ENCODE results near the gene TAS1R3. TPM values are rescaled to one million over a fixed set of nuclear protein-coding genes. Genes with fewer than 3 reads are reported as not detected.

TAS1R3 gene
- total RNA-seq, 1 experiment from 2014 or later, result 0.07 TPM

DNA sequence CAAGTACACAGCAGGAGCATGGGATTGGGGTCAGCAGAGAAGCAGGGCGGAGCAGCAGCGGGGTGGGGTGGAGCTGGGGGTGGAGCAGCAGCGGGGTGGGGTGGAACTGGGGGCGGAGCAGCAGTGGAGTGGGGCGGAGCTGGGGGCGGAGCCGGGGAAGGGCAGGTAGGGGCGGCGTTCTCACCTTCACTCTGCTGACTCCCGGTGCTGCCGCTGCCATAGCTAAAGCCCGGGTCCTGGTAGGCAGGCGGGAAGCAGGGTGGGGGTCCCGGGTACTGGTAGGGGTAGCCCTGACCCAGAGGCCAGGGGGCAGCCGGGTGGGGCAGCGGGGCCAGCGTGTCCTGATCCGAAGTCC, 6.7 kb downstream of the TAS1R3 start:
- DNase-seq (ENCODE audit: low read depth, low spot score), result peak; percentile 32
- no peak for TF ChIP-seq FOSL1 (IDR thresholded peaks at IDR 0.05; ENCODE audit: low read depth)
- intact Hi-C loops (cut with micrococcal nuclease), result no loop called here
- ChIA-PET POLR2A (interaction anchor here (0.6 to 1.4 kb wide), 3 partner anchors 10 to 55 kb away, joined by 3 to 4 read pairs (median 4); no protein-coding TSS in a partner anchor), CTCF (no interaction called here), RAD21 (ENCODE audit: low non-redundant PET in 1 of 2, low total read pairs in 2 of 2, uncharacterized antibody in 2 of 2, unreplicated experiment in 2 of 2) (no interaction called here)
- Histone ChIP-seq H2AFZ (ENCODE audit: low read depth, low read length, poor library complexity, severe bottlenecking) (no peak overlapping the region), H3K4me2 (ENCODE audit: low read length) (peak overlapping the region; percentile 33; the same call in 1 of the 2 replicates), H3K9me2 (ENCODE audit: insufficient read depth) (no peaks in the 10 kb centered on the region), H3K4me1 (ENCODE audit: control insufficient read depth in 1 of 2, insufficient read depth in 2 of 2, low read length in 2 of 2) (peaks cover 0 to 33% of the 10 kb centered on the region in 2 experiments; a peak in 3 of 4 replicates), H3K27ac (ENCODE audit: low read depth, low read length) (peak overlapping the region; percentile 54; the same call in 1 of the 2 replicates), H4K20me1 (ENCODE audit: insufficient read depth) (peaks cover 4% of the 10 kb centered on the region; the same call in 1 of the 2 replicates), H3K9ac (ENCODE audit: low read length) (no peak overlapping the region), H3K27me3 (ENCODE audit: insufficient read depth, low read length) (no peaks in the 10 kb centered on the region), H3K36me3 (ENCODE audit: control insufficient read depth in 1 of 2, insufficient read depth in 2 of 2, low read length in 2 of 2) (peaks cover 7 to 40% of the 10 kb centered on the region in 2 experiments; a peak in 3 of 4 replicates), H3K9me3 (ENCODE audit: control insufficient read depth in 1 of 2, insufficient read depth in 1 of 2, low read depth in 1 of 2, low read length in 2 of 2) (no peaks in the 10 kb centered on the region), H3K4me3 (replicated peaks in 1 of 2; ENCODE audit: low read depth in 1 of 2, low read length in 2 of 2) (no peak overlapping the region), H3K79me2 (ENCODE audit: insufficient read depth, low read length) (peaks cover 31% of the 10 kb centered on the region)
- no TSS peak for BruUV-seq (replicated peaks)
- peak; percentile 81 for ATAC-seq

DNA sequence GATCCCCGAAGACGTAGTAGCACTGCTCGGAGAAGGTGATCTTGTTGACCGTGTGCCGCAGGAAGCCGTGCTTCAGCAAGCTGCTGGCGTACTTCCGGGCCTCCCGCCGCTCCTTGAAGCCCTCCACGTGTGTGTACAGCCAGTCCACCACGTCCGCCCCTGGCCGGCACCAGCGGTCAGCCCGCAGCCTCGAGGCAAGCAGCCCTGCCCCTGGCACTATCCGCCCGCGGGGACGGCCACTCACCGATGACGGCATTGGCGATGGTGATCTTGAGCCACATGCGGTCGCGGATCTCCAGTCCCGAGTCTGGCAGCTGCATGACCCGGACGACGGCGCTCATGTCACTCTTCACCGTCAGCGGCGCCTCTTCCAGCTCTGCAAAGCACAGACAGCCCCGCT, 7.2 kb downstream of the TAS1R3 start:
- TF ChIP-seq POLR2A (IDR thresholded peaks at IDR 0.05; ENCODE audit: borderline replicate concordance, extremely low read depth, insufficient read depth, insufficient read length), result no peak
- no peak for TF ChIP-seq CBX3 (IDR thresholded peaks at IDR 0.05; ENCODE audit: low read depth)
- no peak for TF ChIP-seq CEBPB (IDR thresholded peaks at IDR 0.05; ENCODE audit: low read depth)
- TF ChIP-seq, protein P1, sequence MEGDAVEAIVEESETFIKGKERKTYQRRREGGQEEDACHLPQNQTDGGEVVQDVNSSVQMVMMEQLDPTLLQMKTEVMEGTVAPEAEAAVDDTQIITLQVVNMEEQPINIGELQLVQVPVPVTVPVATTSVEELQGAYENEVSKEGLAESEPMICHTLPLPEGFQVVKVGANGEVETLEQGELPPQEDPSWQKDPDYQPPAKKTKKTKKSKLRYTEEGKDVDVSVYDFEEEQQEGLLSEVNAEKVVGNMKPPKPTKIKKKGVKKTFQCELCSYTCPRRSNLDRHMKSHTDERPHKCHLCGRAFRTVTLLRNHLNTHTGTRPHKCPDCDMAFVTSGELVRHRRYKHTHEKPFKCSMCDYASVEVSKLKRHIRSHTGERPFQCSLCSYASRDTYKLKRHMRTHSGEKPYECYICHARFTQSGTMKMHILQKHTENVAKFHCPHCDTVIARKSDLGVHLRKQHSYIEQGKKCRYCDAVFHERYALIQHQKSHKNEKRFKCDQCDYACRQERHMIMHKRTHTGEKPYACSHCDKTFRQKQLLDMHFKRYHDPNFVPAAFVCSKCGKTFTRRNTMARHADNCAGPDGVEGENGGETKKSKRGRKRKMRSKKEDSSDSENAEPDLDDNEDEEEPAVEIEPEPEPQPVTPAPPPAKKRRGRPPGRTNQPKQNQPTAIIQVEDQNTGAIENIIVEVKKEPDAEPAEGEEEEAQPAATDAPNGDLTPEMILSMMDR (IDR thresholded peaks at IDR 0.05 in 2 of 3, conservative IDR thresholded peaks at IDR 0.05 in 1 of 3; ENCODE audit: borderline replicate concordance in 1 of 3, insufficient read depth in 1 of 3, low read depth in 2 of 3, low read length in 2 of 3), result no peak
- TF ChIP-seq POLR2AphosphoS5 (IDR thresholded peaks at IDR 0.05; ENCODE audit: low read depth, low read length), result no peak
- no peak for TF ChIP-seq FOSL1 (IDR thresholded peaks at IDR 0.05; ENCODE audit: low read depth)
- no peak for TF ChIP-seq SIN3A (IDR thresholded peaks at IDR 0.05; ENCODE audit: low read depth)
- TF ChIP-seq JUND (IDR thresholded peaks at IDR 0.05), result no peak
- TF ChIP-seq, protein P2, sequence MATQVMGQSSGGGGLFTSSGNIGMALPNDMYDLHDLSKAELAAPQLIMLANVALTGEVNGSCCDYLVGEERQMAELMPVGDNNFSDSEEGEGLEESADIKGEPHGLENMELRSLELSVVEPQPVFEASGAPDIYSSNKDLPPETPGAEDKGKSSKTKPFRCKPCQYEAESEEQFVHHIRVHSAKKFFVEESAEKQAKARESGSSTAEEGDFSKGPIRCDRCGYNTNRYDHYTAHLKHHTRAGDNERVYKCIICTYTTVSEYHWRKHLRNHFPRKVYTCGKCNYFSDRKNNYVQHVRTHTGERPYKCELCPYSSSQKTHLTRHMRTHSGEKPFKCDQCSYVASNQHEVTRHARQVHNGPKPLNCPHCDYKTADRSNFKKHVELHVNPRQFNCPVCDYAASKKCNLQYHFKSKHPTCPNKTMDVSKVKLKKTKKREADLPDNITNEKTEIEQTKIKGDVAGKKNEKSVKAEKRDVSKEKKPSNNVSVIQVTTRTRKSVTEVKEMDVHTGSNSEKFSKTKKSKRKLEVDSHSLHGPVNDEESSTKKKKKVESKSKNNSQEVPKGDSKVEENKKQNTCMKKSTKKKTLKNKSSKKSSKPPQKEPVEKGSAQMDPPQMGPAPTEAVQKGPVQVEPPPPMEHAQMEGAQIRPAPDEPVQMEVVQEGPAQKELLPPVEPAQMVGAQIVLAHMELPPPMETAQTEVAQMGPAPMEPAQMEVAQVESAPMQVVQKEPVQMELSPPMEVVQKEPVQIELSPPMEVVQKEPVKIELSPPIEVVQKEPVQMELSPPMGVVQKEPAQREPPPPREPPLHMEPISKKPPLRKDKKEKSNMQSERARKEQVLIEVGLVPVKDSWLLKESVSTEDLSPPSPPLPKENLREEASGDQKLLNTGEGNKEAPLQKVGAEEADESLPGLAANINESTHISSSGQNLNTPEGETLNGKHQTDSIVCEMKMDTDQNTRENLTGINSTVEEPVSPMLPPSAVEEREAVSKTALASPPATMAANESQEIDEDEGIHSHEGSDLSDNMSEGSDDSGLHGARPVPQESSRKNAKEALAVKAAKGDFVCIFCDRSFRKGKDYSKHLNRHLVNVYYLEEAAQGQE (IDR thresholded peaks at IDR 0.05; ENCODE audit: low read depth), result no peak
- TF ChIP-seq, protein P3, sequence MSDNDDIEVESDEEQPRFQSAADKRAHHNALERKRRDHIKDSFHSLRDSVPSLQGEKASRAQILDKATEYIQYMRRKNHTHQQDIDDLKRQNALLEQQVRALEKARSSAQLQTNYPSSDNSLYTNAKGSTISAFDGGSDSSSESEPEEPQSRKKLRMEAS (IDR thresholded peaks at IDR 0.05), result no peak
- no peak overlapping the region; the same call in 1 of the 2 replicates for H3K27ac ChIP-seq (ENCODE audit: low read depth, low read length)
- H3K9me3 ChIP-seq (ENCODE audit: control insufficient read depth in 1 of 2, insufficient read depth in 1 of 2, low read depth in 1 of 2, low read length in 2 of 2), result no peaks in the 10 kb centered on the region
- no peaks in the 10 kb centered on the region for H3K9me2 ChIP-seq (ENCODE audit: insufficient read depth)
- POLR2A ChIA-PET, result interaction anchor here (0.6 to 1.4 kb wide), 3 partner anchors 10 to 56 kb away, joined by 3 to 4 read pairs (median 4); no protein-coding TSS in a partner anchor
- H3K4me2 ChIP-seq (ENCODE audit: low read length), result 0 out of 2 replicates have a peak overlapping the region, but pooled peaks have one; percentile 12
- peaks cover 4% of the 10 kb centered on the region; the same call in 1 of the 2 replicates for H4K20me1 ChIP-seq (ENCODE audit: insufficient read depth)
- H2AFZ ChIP-seq (ENCODE audit: low read depth, low read length, poor library complexity, severe bottlenecking), result no peak overlapping the region
- CTCF ChIA-PET, result no interaction called here
- peaks cover 7 to 40% of the 10 kb centered on the region in 2 experiments; a peak in 3 of 4 replicates for H3K36me3 ChIP-seq (ENCODE audit: control insufficient read depth in 1 of 2, insufficient read depth in 2 of 2, low read length in 2 of 2)
- intact Hi-C loops (cut with micrococcal nuclease), result no loop called here
- ATAC-seq (no peak), DNase-seq (ENCODE audit: low read depth, low spot score) (no peak)
- peaks cover 36% of the 10 kb centered on the region for H3K79me2 ChIP-seq (ENCODE audit: insufficient read depth, low read length)
- H3K9ac ChIP-seq (ENCODE audit: low read length), result no peak overlapping the region
- no peak overlapping the region for H3K4me3 ChIP-seq (replicated peaks in 1 of 2; ENCODE audit: low read depth in 1 of 2, low read length in 2 of 2)
- no peaks in the 10 kb centered on the region for H3K27me3 ChIP-seq (ENCODE audit: insufficient read depth, low read length)
- RAD21 ChIA-PET (ENCODE audit: low non-redundant PET in 1 of 2, low total read pairs in 2 of 2, uncharacterized antibody in 2 of 2, unreplicated experiment in 2 of 2), result no interaction called here
- H3K4me1 ChIP-seq (ENCODE audit: control insufficient read depth in 1 of 2, insufficient read depth in 2 of 2, low read length in 2 of 2), result peaks cover 1 to 33% of the 10 kb centered on the region in 2 experiments
- no TSS peak for BruUV-seq (replicated peaks)

All from HCT116 (cell line).